Measurements from ENCODE around the gene CKAP2L.

CKAP2L gene

DNA sequence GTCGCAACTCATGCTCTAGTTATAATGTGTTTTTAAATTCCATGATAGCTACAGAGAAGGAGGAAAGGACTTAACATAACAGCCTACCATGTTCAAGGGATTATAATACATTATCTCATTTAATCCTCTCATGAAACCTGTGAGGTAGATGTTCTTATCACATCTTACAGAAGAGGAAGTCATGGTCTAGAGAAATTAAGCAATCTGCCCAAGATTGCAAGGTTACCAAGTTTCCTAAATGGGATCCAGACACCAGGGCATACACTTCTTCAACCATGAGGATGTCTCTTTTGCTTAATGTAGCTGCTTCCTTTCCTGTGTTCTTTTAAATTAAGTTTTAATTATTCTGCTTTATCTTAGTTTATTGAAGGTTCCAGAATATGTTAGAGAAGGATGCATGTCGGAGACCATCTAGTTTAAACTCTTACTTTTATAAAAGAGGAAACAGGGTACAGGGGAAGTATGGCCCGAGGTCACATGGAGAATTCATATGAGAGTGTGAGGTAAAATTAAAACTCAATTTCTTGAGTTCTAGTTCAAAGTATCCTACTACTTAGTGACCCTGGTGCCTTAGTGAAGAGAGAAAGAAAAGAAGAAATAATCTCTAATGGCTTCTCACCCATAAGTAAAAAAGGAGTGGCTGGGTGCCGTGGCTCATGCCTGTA, 23.5 kb upstream of the CKAP2L start:
- Histone ChIP-seq H3K36me3 (replicated peaks; ENCODE audit: insufficient read depth, low read length) (no peaks in the 10 kb centered on the region), H3K9me3 (replicated peaks; ENCODE audit: insufficient read depth, low read length) (no peaks in the 10 kb centered on the region), H3F3A (ENCODE audit: insufficient read depth, low read length) (no peaks in the 10 kb centered on the region), H3K27me3 (replicated peaks; ENCODE audit: insufficient read depth, low read length) (no peaks in the 10 kb centered on the region), H3K27ac (ENCODE audit: low read length) (no peak overlapping the region), H3K4me3 (ENCODE audit: low read length) (no peak overlapping the region), H4K20me1 (ENCODE audit: insufficient read depth, low read length) (no peaks in the 10 kb centered on the region), H3K4me1 (ENCODE audit: low read length) (no peaks in the 10 kb centered on the region), H3K79me2 (ENCODE audit: low read length) (no peaks in the 10 kb centered on the region), H3K4me2 (ENCODE audit: low read depth, low read length) (no peak overlapping the region), H2AFZ (ENCODE audit: low read length) (no peak overlapping the region), H3K9ac (ENCODE audit: low read length) (no peak overlapping the region), H3K9me2 (replicated peaks; ENCODE audit: insufficient read depth, low read length) (no peaks in the 10 kb centered on the region)
- no peak for TF ChIP-seq EZH2phosphoT487 (IDR thresholded peaks at IDR 0.05; ENCODE audit: low read length)
- TF ChIP-seq, protein P1, sequence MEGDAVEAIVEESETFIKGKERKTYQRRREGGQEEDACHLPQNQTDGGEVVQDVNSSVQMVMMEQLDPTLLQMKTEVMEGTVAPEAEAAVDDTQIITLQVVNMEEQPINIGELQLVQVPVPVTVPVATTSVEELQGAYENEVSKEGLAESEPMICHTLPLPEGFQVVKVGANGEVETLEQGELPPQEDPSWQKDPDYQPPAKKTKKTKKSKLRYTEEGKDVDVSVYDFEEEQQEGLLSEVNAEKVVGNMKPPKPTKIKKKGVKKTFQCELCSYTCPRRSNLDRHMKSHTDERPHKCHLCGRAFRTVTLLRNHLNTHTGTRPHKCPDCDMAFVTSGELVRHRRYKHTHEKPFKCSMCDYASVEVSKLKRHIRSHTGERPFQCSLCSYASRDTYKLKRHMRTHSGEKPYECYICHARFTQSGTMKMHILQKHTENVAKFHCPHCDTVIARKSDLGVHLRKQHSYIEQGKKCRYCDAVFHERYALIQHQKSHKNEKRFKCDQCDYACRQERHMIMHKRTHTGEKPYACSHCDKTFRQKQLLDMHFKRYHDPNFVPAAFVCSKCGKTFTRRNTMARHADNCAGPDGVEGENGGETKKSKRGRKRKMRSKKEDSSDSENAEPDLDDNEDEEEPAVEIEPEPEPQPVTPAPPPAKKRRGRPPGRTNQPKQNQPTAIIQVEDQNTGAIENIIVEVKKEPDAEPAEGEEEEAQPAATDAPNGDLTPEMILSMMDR (IDR thresholded peaks at IDR 0.05; ENCODE audit: low read length), result no peak
- no peak for TF ChIP-seq EZH2 (optimal IDR thresholded peaks at IDR 0.05; ENCODE audit: low read depth, low read length)
- DNase-seq, result no peak

DNA sequence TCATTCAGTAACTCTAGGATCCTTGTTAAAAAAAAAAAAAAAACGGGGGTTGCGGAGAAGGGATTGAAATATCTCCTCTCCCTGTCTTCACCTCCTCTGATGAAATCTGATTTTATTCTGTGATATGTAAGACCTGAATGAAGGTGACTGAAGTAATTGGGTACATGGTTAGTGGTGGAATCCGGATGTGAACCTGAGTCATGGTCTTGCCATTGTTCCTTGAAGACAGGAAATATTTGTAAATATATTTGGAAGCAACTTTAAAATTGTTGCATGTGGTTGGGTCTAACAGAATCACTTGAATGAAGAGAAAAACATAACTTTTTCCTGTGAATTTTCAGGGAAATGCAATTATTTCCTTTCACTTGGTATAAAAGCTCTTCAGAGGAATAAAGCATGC, 22.9 kb upstream of the CKAP2L start:
- H3K9me3 ChIP-seq (replicated peaks; ENCODE audit: insufficient read depth, low read length), result no peaks in the 10 kb centered on the region
- H3K27ac ChIP-seq (ENCODE audit: low read length), result no peak overlapping the region
- no peak for TF ChIP-seq EZH2 (optimal IDR thresholded peaks at IDR 0.05; ENCODE audit: low read depth, low read length)
- TF ChIP-seq, protein P1 (IDR thresholded peaks at IDR 0.05; ENCODE audit: low read length), result no peak
- TF ChIP-seq EZH2phosphoT487 (IDR thresholded peaks at IDR 0.05; ENCODE audit: low read length), result no peak
- H4K20me1 ChIP-seq (ENCODE audit: insufficient read depth, low read length), result no peaks in the 10 kb centered on the region
- no peak overlapping the region for H3K4me2 ChIP-seq (ENCODE audit: low read depth, low read length)
- no peaks in the 10 kb centered on the region for H3K9me2 ChIP-seq (replicated peaks; ENCODE audit: insufficient read depth, low read length)
- DNase-seq, result no peak
- no peaks in the 10 kb centered on the region for H3K27me3 ChIP-seq (replicated peaks; ENCODE audit: insufficient read depth, low read length)
- no peaks in the 10 kb centered on the region for H3K36me3 ChIP-seq (replicated peaks; ENCODE audit: insufficient read depth, low read length)
- H3K79me2 ChIP-seq (ENCODE audit: low read length), result no peaks in the 10 kb centered on the region
- H3K4me3 ChIP-seq (ENCODE audit: low read length), result no peak overlapping the region
- no peak overlapping the region for H3K9ac ChIP-seq (ENCODE audit: low read length)
- H2AFZ ChIP-seq (ENCODE audit: low read length), result no peak overlapping the region
- no peaks in the 10 kb centered on the region for H3K4me1 ChIP-seq (ENCODE audit: low read length)
- no peaks in the 10 kb centered on the region for H3F3A ChIP-seq (ENCODE audit: insufficient read depth, low read length)

DNA sequence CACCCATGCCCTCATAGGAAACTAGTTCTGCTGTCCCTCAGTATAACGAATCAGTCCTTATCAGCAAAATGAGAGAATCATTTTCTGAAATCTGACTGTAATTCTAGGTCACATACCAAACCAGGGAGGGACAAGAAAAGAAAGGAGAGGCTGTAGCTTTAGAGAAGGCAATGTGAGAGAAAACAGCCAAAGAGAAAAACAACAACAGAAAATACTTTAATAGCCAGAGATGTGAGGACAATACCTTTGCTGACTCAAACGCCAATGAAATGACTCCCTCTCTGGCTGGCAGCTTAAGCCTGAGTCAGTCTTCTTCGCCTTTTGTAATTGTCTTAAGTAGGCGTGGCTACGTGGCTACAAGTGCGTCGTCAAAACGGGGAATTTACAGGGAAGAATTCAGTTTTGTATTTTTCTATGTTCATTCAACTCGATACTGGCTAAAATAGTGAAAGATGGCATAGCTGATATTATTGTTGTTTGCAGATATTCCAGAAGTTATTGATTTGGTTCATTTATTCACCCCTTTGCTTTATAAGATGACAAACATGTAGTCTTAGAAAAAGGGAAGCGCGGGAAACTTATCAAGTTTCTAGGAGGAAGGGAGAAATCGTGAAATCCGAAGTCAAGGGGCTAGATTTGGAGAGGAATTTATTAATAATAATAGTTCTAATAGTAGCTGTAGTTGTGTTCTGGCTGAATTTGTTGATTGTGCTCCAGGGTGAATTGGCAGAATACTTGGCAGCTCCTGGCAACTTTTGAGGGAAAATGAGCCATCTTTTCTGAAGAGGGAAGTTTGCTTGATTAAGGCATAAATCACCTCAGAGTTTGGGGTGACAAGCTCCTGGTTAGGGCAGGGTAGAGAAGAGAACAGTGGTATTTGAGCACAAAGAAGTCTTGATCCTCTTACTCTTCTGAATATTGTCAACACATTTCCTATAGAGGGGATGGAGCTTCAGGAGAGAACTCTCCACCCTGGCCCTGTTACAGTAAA, 20.1 kb upstream of the CKAP2L start, which contains the start of gene IL1A:
Gene IL1A, minus strand, starts transcription at position 295 of the 991 bp plus-strand sequence. CDS start 723 bp downstream, outside the sequence.
- Histone ChIP-seq H3K9me3 (replicated peaks; ENCODE audit: insufficient read depth, low read length) (no peaks in the 10 kb centered on the region), H3K27me3 (replicated peaks; ENCODE audit: insufficient read depth, low read length) (no peaks in the 10 kb centered on the region), H2AFZ (ENCODE audit: low read length) (no peak within 1 kb of the TSS), H3K4me3 (ENCODE audit: low read length) (no peak within 1 kb of the TSS), H3K9me2 (replicated peaks; ENCODE audit: insufficient read depth, low read length) (no peaks in the 10 kb centered on the region), H3K9ac (ENCODE audit: low read length) (no peak within 1 kb of the TSS), H3K27ac (ENCODE audit: low read length) (no peak within 1 kb of the TSS), H3K4me2 (ENCODE audit: low read depth, low read length) (no peak within 1 kb of the TSS), H3K36me3 (replicated peaks; ENCODE audit: insufficient read depth, low read length) (no peaks in the 10 kb centered on the region), H3K79me2 (ENCODE audit: low read length) (no peaks in the 10 kb centered on the region), H3K4me1 (ENCODE audit: low read length) (no peaks in the 10 kb centered on the region), H4K20me1 (ENCODE audit: insufficient read depth, low read length) (no peaks in the 10 kb centered on the region), H3F3A (ENCODE audit: insufficient read depth, low read length) (no peaks in the 10 kb centered on the region)
- no peak for DNase-seq
- TF ChIP-seq EZH2 (optimal IDR thresholded peaks at IDR 0.05; ENCODE audit: low read depth, low read length), result no peak

All from MM.1S (cell line).